ENCODE measurements around the gene TERB2. TPM values are rescaled to one million over a fixed set of nuclear protein-coding genes. Genes with fewer than 3 reads are reported as not detected.
"Not testable (repeated sequence)": the region's sequence is repeated elsewhere in the genome, so short reads cannot be mapped to it uniquely, and the experiment has no call there.

The TERB2 gene
- total RNA-seq, 1 donor from 2014 or later = not detected

GRCh38 chr15:44997632-44998031 is 41.1 kb downstream of the TERB2 start:
- H3K4me1 Mint-ChIP-seq; H3K27me3 Mint-ChIP-seq; H3K4me3 Mint-ChIP-seq; H3K36me3 Mint-ChIP-seq (ENCODE audit: low read depth); ATAC-seq (ENCODE audit: low read depth); H3K9me3 Mint-ChIP-seq; CTCF ChIA-PET; DNase-seq; intact Hi-C loops (cut with micrococcal nuclease); H3K27ac Mint-ChIP-seq: not testable (repeated sequence)
- POLR2A ChIA-PET = interaction anchor here (0.7 kb wide), 1 partner anchor 89 kb away, joined by 5 read pairs; no protein-coding TSS in a partner anchor

GRCh38 chr15:44999105-44999504 is 42.6 kb downstream of the TERB2 start:
- Mint-ChIP-seq H3K27me3 (no peaks in the 10 kb centered on the region), H3K4me1 (peaks cover 3% of the 10 kb centered on the region), H3K9me3 (no peaks in the 10 kb centered on the region), H3K4me3 (no peak overlapping the region), H3K36me3 (ENCODE audit: low read depth) (no peaks in the 10 kb centered on the region), H3K27ac (no peak overlapping the region)
- no peak for TF ChIP-seq CTCF (IDR thresholded peaks at IDR 0.05)
- intact Hi-C loops (cut with micrococcal nuclease) = no loop called here
- ChIA-PET CTCF (no interaction called here), POLR2A (no interaction called here)
- ATAC-seq (ENCODE audit: low read depth) = no peak
- DNase-seq = no peak

GRCh38 chr15:45001180-45001579 is 44.7 kb downstream of the TERB2 start:
- H3K27me3 Mint-ChIP-seq; intact Hi-C loops (cut with micrococcal nuclease); H3K9me3 Mint-ChIP-seq; CTCF ChIA-PET; H3K36me3 Mint-ChIP-seq (ENCODE audit: low read depth); POLR2A ChIA-PET; H3K27ac Mint-ChIP-seq; DNase-seq; H3K4me1 Mint-ChIP-seq; ATAC-seq (ENCODE audit: low read depth); H3K4me3 Mint-ChIP-seq: not testable (repeated sequence)

GRCh38 chr15:45003731-45004410 is 47.4 kb downstream of the TERB2 start:
- H3K27ac Mint-ChIP-seq; CTCF ChIA-PET; ATAC-seq (ENCODE audit: low read depth); intact Hi-C loops (cut with micrococcal nuclease); POLR2A ChIA-PET; H3K4me3 Mint-ChIP-seq; H3K36me3 Mint-ChIP-seq (ENCODE audit: low read depth); H3K27me3 Mint-ChIP-seq; H3K4me1 Mint-ChIP-seq; H3K9me3 Mint-ChIP-seq; DNase-seq: not testable (repeated sequence)

- H3K4me1 Mint-ChIP-seq, H3K9me3 Mint-ChIP-seq, H3K27me3 Mint-ChIP-seq: not testable (repeated sequence)
Measured at GRCh38 chr15:45004590-45005175, 48.2 kb downstream of the TERB2 start.

GRCh38 chr15:45009046-45009445 is 52.6 kb downstream of the TERB2 start:
- Mint-ChIP-seq H3K36me3 (ENCODE audit: low read depth) (no peaks in the 10 kb centered on the region), H3K27me3 (peaks cover 11% of the 10 kb centered on the region), H3K27ac (no peak overlapping the region), H3K4me1 (no peaks in the 10 kb centered on the region), H3K9me3 (peaks cover 6% of the 10 kb centered on the region), H3K4me3 (no peak overlapping the region)
- no peak for DNase-seq
- intact Hi-C loops (cut with micrococcal nuclease) = no loop called here
- ATAC-seq (ENCODE audit: low read depth) = no peak
- POLR2A ChIA-PET = no interaction called here
- TF ChIP-seq CTCF (IDR thresholded peaks at IDR 0.05) = no peak
- CTCF ChIA-PET = no interaction called here

More at GRCh38 chr15:45004590-45005175, 48.2 kb downstream of the TERB2 start:
- intact Hi-C loops (cut with micrococcal nuclease); DNase-seq; H3K27ac Mint-ChIP-seq; CTCF ChIA-PET; ATAC-seq (ENCODE audit: low read depth); H3K4me3 Mint-ChIP-seq; H3K36me3 Mint-ChIP-seq (ENCODE audit: low read depth); POLR2A ChIA-PET: not testable (repeated sequence)

GRCh38 chr15:45015114-45015513 is 58.6 kb downstream of the TERB2 start:
- H3K36me3 Mint-ChIP-seq (ENCODE audit: low read depth); H3K4me1 Mint-ChIP-seq; H3K9me3 Mint-ChIP-seq; H3K27ac Mint-ChIP-seq; H3K4me3 Mint-ChIP-seq; intact Hi-C loops (cut with micrococcal nuclease); DNase-seq; POLR2A ChIA-PET; ATAC-seq (ENCODE audit: low read depth): not testable (repeated sequence)
- CTCF ChIA-PET = interaction anchor here (0.7 kb wide), 1 partner anchor 110 kb away, joined by 5 read pairs; no protein-coding TSS in a partner anchor
- H3K27me3 Mint-ChIP-seq = peaks cover 29% of the 10 kb centered on the region

GRCh38 chr15:45020222-45020900 is 63.9 kb downstream of the TERB2 start:
- DNase-seq; H3K4me3 Mint-ChIP-seq; H3K36me3 Mint-ChIP-seq (ENCODE audit: low read depth); POLR2A ChIA-PET; H3K27ac Mint-ChIP-seq; H3K9me3 Mint-ChIP-seq; ATAC-seq (ENCODE audit: low read depth): not testable (repeated sequence)
- CTCF ChIA-PET = interaction anchor here (1.5 kb wide), 2 partner anchors 15 to 98 kb away, joined by 3 read pairs; no protein-coding TSS in a partner anchor
- H3K27me3 Mint-ChIP-seq = peaks cover 22% of the 10 kb centered on the region
- intact Hi-C loops (cut with micrococcal nuclease) = loop anchor here (5.0 to 10.0 kb wide), 3 partner anchors 374 to 593 kb away; partner anchors contain the start of gene CTDSPL2
- H3K4me1 Mint-ChIP-seq = peaks cover 19% of the 10 kb centered on the region

GRCh38 chr15:45020901-45021259 is 64.4 kb downstream of the TERB2 start:
- H3K4me3 Mint-ChIP-seq; ATAC-seq (ENCODE audit: low read depth): not testable (repeated sequence)

More at GRCh38 chr15:45020901-45021259, 64.4 kb downstream of the TERB2 start:
- Mint-ChIP-seq H3K27me3 (peaks cover 22% of the 10 kb centered on the region), H3K4me1 (peaks cover 24% of the 10 kb centered on the region)
- CTCF ChIA-PET = interaction anchor here (1.5 kb wide), 2 partner anchors 14 to 97 kb away, joined by 3 read pairs; no protein-coding TSS in a partner anchor
- H3K27ac Mint-ChIP-seq; DNase-seq; H3K9me3 Mint-ChIP-seq; H3K36me3 Mint-ChIP-seq (ENCODE audit: low read depth); POLR2A ChIA-PET: not testable (repeated sequence)
- intact Hi-C loops (cut with micrococcal nuclease) = loop anchor here (5.0 to 10.0 kb wide), 3 partner anchors 374 to 594 kb away; partner anchors contain the start of gene CTDSPL2
